CD14-positive monocyte (primary cell): ENCODE results near the gene GRID2. TPM values are rescaled to one million over a fixed set of nuclear protein-coding genes. Genes with fewer than 3 reads are reported as not detected.

Experiments used
- DNase-seq, 3 donors: peaks; one replicate each; pipeline ENCODE4 v3.0.0-alpha.2; 2011 to 2022
- H2AFZ ChIP-seq: 2 replicates; pipeline ENCODE4 v1.6.0; 2012; ENCODE audit warnings: mild to moderate bottlenecking, low read depth, low read length, inconsistent platforms; ENCODE audit not compliant: insufficient read depth, poor library complexity, severe bottlenecking
- H3K27ac ChIP-seq, 2 donors: 1 replicate in 1 of 2; 2 replicates in 1 of 2; pipeline ENCODE4 v1.5.1; 2012 to 2013; ENCODE audit warnings: low read length in 2 of 2, control low read depth in 1 of 2, inconsistent platforms in 1 of 2, low read depth in 1 of 2, mild to moderate bottlenecking in 1 of 2
- H3K27me3 ChIP-seq, 2 donors: one replicate each; pipeline versions ENCODE4 v1.6.0 to v1.6.1; 2011 to 2013; ENCODE audit warnings: low read length in 2 of 2; ENCODE audit not compliant: control insufficient read depth in 2 of 2, insufficient read depth in 2 of 2
- H3K36me3 ChIP-seq, 2 donors: replicated peaks in 1 of 2; 1 replicate in 1 of 2; 2 replicates in 1 of 2; pipeline versions ENCODE4 v1.5.1 to v1.6.1; 2012 to 2013; ENCODE audit warnings: low read length in 2 of 2, control low read depth in 1 of 2, inconsistent platforms in 1 of 2, mild to moderate bottlenecking in 1 of 2; ENCODE audit not compliant: insufficient read depth in 2 of 2, control insufficient read depth in 1 of 2
- H3K4me1 ChIP-seq, 2 donors: 1 replicate in 1 of 2; 2 replicates in 1 of 2; pipeline versions ENCODE4 v1.5.1 to v1.6.1; 2012 to 2013; ENCODE audit warnings: low read length in 2 of 2, control low read depth in 1 of 2, inconsistent platforms in 1 of 2, mild to moderate bottlenecking in 1 of 2, moderate library complexity in 1 of 2; ENCODE audit not compliant: insufficient read depth in 2 of 2, control insufficient read depth in 1 of 2
- H3K4me2 ChIP-seq: replicated peaks from 2 replicates; pipeline ENCODE3; 2012; ENCODE audit warnings: low read length, moderate library complexity, mild to moderate bottlenecking; ENCODE audit not compliant: poor library complexity, severe bottlenecking; ENCODE audit errors: extremely low read depth
- H3K4me3 ChIP-seq, 3 experiments: fragments of 200-600 bp in 1 of 3; sonication (generic) in 1 of 3; replicated peaks in 1 of 3; 1 replicate in 2 of 3; 2 replicates in 1 of 3; pipeline ENCODE4 v1.5.1; 2011 to 2013; ENCODE audit warnings: low read length in 3 of 3, mild to moderate bottlenecking in 3 of 3, control low read depth in 2 of 3, low read depth in 2 of 3, inconsistent platforms in 1 of 3, moderate library complexity in 1 of 3
- H3K79me2 ChIP-seq: 2 replicates; pipeline ENCODE4 v1.6.0; 2012; ENCODE audit warnings: mild to moderate bottlenecking, control low read depth, inconsistent platforms, low read length, moderate library complexity; ENCODE audit not compliant: insufficient read depth
- H3K9ac ChIP-seq: 2 replicates; pipeline ENCODE4 v1.6.0; 2017; ENCODE audit warnings: low read length, mild to moderate bottlenecking; ENCODE audit not compliant: insufficient read depth, poor library complexity, severe bottlenecking
- H3K9me3 ChIP-seq, 2 donors: replicated peaks in 1 of 2; 1 replicate in 1 of 2; 2 replicates in 1 of 2; pipeline versions ENCODE4 v1.5.1 to v1.6.1; 2012 to 2013; ENCODE audit warnings: low read length in 2 of 2, control low read depth in 1 of 2; ENCODE audit not compliant: control insufficient read depth in 1 of 2, insufficient read depth in 1 of 2
- H4K20me1 ChIP-seq: 2 replicates; pipeline ENCODE4 v1.6.0; 2012; ENCODE audit warnings: mild to moderate bottlenecking, low read length, control low read depth, moderate library complexity; ENCODE audit not compliant: insufficient read depth
- H3K27ac Mint-ChIP-seq, 7 donors: one replicate each; pipeline ENCODE4 v1.8.0; 2020; ENCODE audit warnings: mild to moderate bottlenecking in 7 of 7, mixed read lengths in 7 of 7, moderate library complexity in 6 of 7, inconsistent platforms in 2 of 7
- H3K27me3 Mint-ChIP-seq, 3 donors: one replicate each; pipeline ENCODE4 v1.8.0; 2021 to 2022; ENCODE audit warnings: low read depth in 3 of 3, mild to moderate bottlenecking in 3 of 3, mixed read lengths in 3 of 3, moderate library complexity in 3 of 3, inconsistent platforms in 1 of 3
- H3K36me3 Mint-ChIP-seq, 2 donors: one replicate each; pipeline ENCODE4 v1.8.0; 2020; ENCODE audit warnings: mixed read lengths in 2 of 2, inconsistent platforms in 1 of 2, mild to moderate bottlenecking in 1 of 2
- H3K4me1 Mint-ChIP-seq: one replicate; pipeline ENCODE4 v1.8.0; 2020; ENCODE audit warnings: mild to moderate bottlenecking, mixed read lengths
- H3K4me3 Mint-ChIP-seq, 2 donors: one replicate each; pipeline ENCODE4 v1.8.0; 2020; ENCODE audit warnings: mild to moderate bottlenecking in 2 of 2, mixed read lengths in 2 of 2, moderate library complexity in 1 of 2
- H3K9me3 Mint-ChIP-seq, 7 donors: one replicate each; pipeline ENCODE4 v1.8.0; 2020 to 2022; ENCODE audit warnings: mixed read lengths in 7 of 7, mild to moderate bottlenecking in 6 of 7, moderate library complexity in 6 of 7, inconsistent platforms in 2 of 7
- CTCF ChIP-seq: fragments of 200-600 bp; IDR thresholded peaks from one replicate; pipeline ENCODE4 v1.8.0; 2022; ENCODE audit warnings: antibody characterized with exemption, mild to moderate bottlenecking
- WGBS: methylation state at CpG from one replicate; pipeline ENCODE4 v1.1.5; 2013; ENCODE audit warnings: missing lambda C conversion rate; ENCODE audit not compliant: insufficient coverage; 5-methylcytosine and 5-hydroxymethylcytosine counted together
- intact Hi-C, 2 donors: fragments of 100-400 bp; cut with micrococcal nuclease; formaldehyde crosslinking; loops; one replicate each; pipeline versions ENCODE4 v1.15.0 to v1.15.1; 2023
- polyA plus RNA-seq, 3 donors: library from polyadenylated mRNA; depleted of rRNA in 1 of 3; unstranded in 2 of 3; stranded (reverse) in 1 of 3; fragments of 300-500 nt in 2 of 3; fragments of >200 nt in 1 of 3; fragmentation: Illumina TruSeq in 2 of 3; gene quantifications; 1 replicate in 2 of 3; 2 replicates in 1 of 3; pipeline ENCODE4 v1.2.3, GENCODE V29; 2012 to 2021

Gene GRID2
- polyA plus RNA-seq, 3 donors: not detected

- DNase-seq: no peak
- Histone ChIP-seq H3K4me1 (no peaks in the 10 kb centered on the region), H3K27ac (no peak overlapping the region), H3K79me2 (no peaks in the 10 kb centered on the region), H3K4me3 (no peak overlapping the region), H3K9ac (no peak overlapping the region), H3K36me3 (no peaks in the 10 kb centered on the region), H4K20me1 (no peaks in the 10 kb centered on the region), H2AFZ (no peak overlapping the region), H3K9me3 (no peaks in the 10 kb centered on the region), H3K27me3 (no peaks in the 10 kb centered on the region), H3K4me2 (no peak overlapping the region)
- Mint-ChIP-seq H3K36me3 (no peaks in the 10 kb centered on the region), H3K27me3 (peaks cover 0 to 3% (median 0%) of the 10 kb centered on the region in 3 donors), H3K4me3 (no peak overlapping the region), H3K4me1 (no peaks in the 10 kb centered on the region), H3K9me3 (peaks cover 0 to 4% (median 0%) of the 10 kb centered on the region in 7 donors), H3K27ac (no peak overlapping the region)
- no peak for TF ChIP-seq CTCF
- WGBS: 100% methylated on average over 1 of the region's 4 CpGs
- intact Hi-C loops: no loop called here
Observed at GRCh38 chr4:92368653-92369052, 64.9 kb downstream of the GRID2 start.

GRCh38 chr4:92381616-92382015 lies 77.8 kb downstream of the GRID2 start:
- DNase-seq: no peak
- Histone ChIP-seq H3K27me3 (no peaks in the 10 kb centered on the region), H3K36me3 (no peaks in the 10 kb centered on the region), H3K9me3 (peaks cover 0 to 2% of the 10 kb centered on the region in 2 donors), H3K79me2 (no peaks in the 10 kb centered on the region), H3K27ac (no peak overlapping the region), H2AFZ (no peak overlapping the region), H3K9ac (no peak overlapping the region), H3K4me3 (no peak overlapping the region), H3K4me1 (no peaks in the 10 kb centered on the region), H3K4me2 (no peak overlapping the region), H4K20me1 (no peaks in the 10 kb centered on the region)
- no peaks in the 10 kb centered on the region for H3K27me3 Mint-ChIP-seq
- peaks cover 0 to 8% (median 0%) of the 10 kb centered on the region in 7 donors for H3K9me3 Mint-ChIP-seq
- H3K4me1 Mint-ChIP-seq: no peaks in the 10 kb centered on the region
- H3K27ac Mint-ChIP-seq: no peak overlapping the region
- TF ChIP-seq CTCF: no peak
- no peaks in the 10 kb centered on the region for H3K36me3 Mint-ChIP-seq
- H3K4me3 Mint-ChIP-seq: no peak overlapping the region
- intact Hi-C loops: no loop called here
